Frontal cortex (tissue), 4 donors: ENCODE measurements around the gene MAP2K1. TPM values are rescaled to one million over a fixed set of nuclear protein-coding genes. Genes with fewer than 3 reads are reported as not detected.
"Not testable (repeated sequence)": the region's sequence is repeated elsewhere in the genome, so short reads cannot be mapped to it uniquely, and the experiment has no call there.

Experiments
- DNase-seq, 2 donors: peaks; one replicate each; pipeline ENCODE4 v3.0.0; 2012; ENCODE audit warnings: low spot score in 2 of 2
- FAIRE-seq: peaks from 2 replicates; lab custom pipeline; 2012; peaks lifted over from hg19 to GRCh38; lab: Jason Lieb, UNC
- total RNA-seq: library from RNA; depleted of rRNA; stranded (reverse); fragments of >200 nt; gene quantifications from one replicate; pipeline ENCODE4 v1.2.3, GENCODE V29; 2014
- donor health status: control.
- donor health status: control.
- donor health status: control.

MAP2K1 gene
- total RNA-seq: 31.0 TPM

DNA sequence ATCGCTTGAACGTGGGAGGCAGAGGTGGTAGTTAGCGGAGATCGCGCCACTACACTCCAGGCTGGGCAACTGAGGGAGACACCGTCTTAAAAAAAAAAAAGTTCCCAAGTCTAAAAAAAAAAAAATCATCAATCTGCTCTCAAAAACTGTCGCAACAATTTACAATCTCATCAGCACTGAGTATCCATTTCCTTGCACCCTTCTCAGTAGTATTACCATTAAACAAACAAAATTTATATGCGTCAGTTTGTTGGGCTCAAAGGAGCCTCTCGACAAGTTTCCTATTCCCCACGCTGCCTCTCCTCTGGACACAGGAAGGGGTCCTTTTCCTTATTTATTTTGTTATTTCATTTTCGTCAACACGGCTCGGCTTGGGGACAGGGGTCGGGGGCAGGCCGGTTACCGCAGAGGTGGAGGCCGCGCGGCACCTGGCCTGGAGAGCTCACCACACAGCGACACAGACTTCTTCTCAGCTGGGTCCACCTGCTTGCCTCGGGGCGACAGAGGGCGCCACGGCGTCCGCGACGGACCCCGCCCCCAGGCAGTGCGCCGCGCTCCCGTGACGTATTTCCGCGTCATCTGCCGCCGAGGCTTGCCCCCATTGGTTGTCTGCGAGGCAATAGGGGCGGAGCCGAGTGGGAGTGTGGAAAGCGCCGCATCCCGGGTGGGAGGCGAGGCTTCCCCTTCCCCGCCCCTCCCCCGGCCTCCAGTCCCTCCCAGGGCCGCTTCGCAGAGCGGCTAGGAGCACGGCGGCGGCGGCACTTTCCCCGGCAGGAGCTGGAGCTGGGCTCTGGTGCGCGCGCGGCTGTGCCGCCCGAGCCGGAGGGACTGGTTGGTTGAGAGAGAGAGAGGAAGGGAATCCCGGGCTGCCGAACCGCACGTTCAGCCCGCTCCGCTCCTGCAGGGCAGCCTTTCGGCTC is at the start of gene MAP2K1:
Gene MAP2K1, plus strand, starts transcription at position 709 of the 920 bp plus-strand sequence. CDS start 436 bp downstream, outside the sequence.
- DNase-seq: peak; percentile 96 to 98
- FAIRE-seq: no peak

GRCh38 chr15:66348530-66348929 is 38.2 kb upstream of the MAP2K1 start:
- not testable (repeated sequence) for DNase-seq, FAIRE-seq

- DNase-seq (no peak), FAIRE-seq (no peak)
Measured at GRCh38 chr15:66356077-66356358, 30.7 kb upstream of the MAP2K1 start.

DNA sequence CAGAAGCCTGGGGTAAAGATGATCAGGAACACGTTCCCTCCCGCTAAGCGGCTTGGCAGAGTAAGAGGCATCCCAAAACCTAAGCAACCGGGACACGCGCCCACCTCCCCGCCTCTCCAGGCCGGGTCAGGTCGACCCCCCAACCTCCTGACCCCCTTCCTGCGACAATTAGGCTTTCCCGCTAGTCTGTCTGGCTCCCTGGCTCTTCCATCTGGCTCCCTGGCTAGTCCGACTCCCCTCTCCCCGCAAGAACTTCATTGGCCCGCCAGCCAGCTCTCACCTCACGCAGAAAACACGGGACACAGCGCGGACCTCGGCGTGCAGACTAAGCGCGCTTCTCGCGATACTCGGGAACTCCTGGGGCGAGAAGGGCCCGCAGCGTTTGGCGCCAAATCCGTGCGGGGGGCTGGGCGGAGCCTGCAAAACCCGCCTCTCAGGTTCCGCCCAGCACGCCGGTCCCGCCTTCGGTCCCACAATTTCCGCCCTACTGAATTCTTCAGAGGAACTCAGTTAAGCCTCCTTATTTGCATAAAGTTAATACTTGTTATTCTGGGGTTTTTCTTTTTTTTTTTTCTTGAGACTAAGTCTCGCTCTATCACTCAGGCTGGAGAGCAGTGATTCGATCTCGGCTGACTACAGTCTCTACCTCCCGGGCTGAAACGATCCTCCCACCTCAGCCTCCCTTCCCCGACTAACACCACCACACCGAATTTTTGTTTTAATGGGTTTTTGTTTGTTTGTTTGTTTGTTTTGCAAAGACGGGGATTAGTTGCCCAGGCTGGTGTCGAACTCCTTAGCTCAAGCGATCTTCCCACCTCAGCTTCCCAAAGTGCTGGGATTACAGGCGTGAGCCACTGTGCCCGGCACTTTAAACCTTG is 30.1 kb upstream of the MAP2K1 start, which contains the start of gene TIPIN:
Gene TIPIN, minus strand, starts transcription at position 327 of the 878 bp plus-strand sequence. CDS start 3,738 bp downstream, outside the sequence.
- DNase-seq: peak; percentile 57 to 92
- FAIRE-seq: no peak

GRCh38 chr15:66359740-66360139 is 27.0 kb upstream of the MAP2K1 start:
- DNase-seq (no peak), FAIRE-seq (no peak)

DNA sequence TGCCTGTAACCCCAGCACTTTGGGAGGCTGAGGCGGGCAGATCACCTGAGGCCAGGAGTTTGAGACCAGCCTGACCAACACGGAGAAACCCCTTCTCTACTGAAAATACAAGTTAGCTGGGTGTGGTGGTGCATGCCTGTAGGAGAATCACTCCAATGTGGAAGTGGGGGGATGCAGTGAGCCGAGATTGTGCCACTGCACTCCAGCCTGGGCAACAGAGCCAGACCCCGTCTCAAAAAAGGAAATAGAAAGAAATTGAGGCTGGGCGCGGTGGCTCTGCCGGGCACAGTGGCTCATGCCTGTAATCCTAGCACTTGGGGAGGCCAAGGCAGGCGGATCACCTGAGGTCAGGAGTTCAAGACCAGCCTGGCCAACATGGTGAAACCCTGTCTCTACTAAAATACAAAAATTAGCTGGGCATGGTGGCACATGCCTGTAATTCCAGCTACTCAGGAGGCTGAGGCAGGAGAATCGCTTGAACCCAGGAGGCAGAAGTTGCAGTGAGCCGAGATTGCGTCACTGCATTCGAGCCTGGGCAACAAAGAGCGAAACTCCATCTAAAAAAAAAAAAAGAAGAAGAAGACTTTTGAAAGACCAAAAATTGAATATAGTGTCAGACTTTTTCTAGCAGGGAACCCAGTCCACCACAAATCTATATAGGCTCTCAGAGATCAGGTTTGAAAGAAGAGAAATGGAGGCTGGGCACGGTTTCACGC is 24.8 kb upstream of the MAP2K1 start:
- DNase-seq, FAIRE-seq: not testable (repeated sequence)

DNA sequence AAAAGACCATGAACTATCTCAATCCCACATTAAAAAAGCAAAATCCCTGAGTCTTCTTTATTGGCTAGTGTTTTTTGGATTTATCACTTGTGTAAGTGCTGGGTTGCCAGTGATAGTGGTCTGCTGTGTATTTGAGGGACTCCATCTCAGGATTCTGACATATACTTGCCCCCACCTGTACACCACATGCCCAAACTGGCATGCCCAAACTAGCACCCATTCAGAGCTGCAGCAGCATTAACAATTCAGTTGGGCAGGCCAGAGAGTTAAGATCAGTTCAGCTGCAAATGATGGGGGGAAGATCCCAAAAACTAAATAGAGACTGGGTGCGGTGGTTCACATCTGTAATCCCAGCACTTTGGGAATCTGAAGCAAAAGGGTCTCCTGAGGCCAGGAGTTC is 23.9 kb upstream of the MAP2K1 start:
- no peak for FAIRE-seq

DNA sequence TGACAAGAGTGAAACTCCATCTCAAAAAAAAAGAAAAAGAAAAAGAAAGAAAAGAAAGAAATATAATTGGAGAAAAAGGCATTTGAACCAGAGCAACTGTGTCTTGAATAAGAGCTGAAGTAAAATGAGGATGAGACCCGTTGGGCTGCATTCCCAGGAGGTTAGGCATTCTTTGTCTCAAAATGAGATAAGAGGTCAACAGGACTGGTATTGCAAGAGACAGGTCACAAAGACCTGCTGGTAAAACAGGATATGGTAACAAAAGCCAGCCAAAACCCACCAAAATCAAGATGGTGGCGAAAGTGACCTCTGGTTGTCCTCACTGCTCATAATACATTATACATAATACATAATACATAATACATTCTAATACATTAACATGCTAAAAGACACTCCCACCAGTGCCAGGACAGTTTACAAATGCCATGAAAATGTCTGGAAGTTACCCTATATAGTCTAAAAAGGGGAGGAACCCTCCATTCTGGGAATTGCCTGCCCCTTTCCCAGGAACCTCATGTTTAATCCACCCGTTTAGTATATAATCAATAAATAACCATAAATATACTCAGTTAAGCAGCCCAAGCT is 21.7 kb upstream of the MAP2K1 start:
- no peak for FAIRE-seq
- DNase-seq: no peak

More for the DNA sequence above, 23.9 kb upstream of the MAP2K1 start:
- DNase-seq: no peak

DNA sequence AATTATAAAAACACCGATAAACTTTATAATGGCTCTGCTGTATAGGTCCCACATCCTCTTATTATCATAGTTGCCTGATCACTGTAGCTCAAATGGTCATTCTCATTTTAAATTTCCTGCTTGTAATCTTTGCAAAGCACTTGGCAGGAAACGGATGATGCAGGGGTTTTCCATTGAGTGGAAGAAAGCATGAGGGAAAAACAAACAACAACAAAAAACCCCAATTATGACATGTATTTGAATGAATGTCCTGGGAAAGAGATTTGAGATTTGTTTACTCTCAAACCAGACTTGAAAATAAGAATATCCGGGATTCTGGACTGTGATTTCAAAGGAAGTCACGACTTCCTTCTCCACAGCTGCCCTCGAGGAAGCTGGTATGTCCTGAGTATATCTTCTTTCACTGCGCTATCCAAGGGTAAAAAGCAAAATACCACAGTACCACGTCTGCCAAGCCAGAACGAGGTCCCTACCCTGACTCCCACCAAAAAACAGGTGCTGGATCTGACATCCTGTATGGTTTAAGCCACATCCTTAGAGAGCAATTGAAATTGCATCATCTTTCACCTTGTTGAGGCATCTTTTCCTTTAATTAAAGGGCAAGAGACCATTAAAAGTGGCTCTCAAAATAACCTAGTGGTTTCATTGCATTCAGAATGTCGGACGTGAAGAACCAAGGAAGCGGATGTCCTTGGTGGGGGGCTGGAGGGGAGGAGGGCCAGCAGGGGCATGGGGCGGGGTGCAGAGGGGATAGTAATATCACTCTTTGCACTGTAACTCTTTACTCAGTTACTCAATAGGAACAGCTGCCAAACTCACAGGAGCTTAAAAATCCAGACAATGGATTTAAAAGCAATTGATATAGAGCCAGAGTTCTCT is 16.7 kb upstream of the MAP2K1 start:
- no peak for FAIRE-seq
- no peak for DNase-seq

GRCh38 chr15:66374179-66374578 is 12.5 kb upstream of the MAP2K1 start:
- DNase-seq: no peak
- no peak for FAIRE-seq

DNA sequence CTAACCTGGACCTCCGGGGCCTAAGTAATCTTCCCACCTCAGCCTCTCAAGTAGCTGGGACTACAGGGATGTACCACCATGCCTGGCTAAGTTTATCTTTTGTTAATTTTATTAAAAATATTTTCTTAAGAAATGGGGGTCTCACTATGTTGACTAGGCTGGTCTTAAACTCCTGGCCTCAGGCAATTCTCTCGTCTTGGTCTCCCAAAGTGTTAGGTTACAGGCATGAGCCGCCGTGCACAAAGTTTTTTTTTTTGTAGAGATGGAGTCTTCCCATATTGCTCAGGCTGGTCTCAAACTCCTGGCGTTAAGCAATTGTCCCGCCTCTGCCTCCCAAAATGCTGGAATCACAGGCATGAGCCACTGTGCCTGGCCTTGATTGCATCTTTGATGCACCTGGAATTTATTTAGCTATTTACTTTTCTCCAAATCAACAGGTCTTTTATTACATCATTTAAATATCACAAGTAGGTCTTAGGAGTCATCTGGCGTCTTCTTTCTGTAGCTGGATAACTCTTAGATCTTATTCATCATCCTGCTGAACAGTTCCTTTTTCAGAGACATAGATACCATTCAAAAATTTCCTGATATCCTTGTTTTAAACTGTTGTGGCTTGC is 7.8 kb upstream of the MAP2K1 start:
- DNase-seq (no peak), FAIRE-seq (no peak)

- not testable (repeated sequence) for FAIRE-seq
Measured at GRCh38 chr15:66381376-66381775, 5.3 kb upstream of the MAP2K1 start.

DNA sequence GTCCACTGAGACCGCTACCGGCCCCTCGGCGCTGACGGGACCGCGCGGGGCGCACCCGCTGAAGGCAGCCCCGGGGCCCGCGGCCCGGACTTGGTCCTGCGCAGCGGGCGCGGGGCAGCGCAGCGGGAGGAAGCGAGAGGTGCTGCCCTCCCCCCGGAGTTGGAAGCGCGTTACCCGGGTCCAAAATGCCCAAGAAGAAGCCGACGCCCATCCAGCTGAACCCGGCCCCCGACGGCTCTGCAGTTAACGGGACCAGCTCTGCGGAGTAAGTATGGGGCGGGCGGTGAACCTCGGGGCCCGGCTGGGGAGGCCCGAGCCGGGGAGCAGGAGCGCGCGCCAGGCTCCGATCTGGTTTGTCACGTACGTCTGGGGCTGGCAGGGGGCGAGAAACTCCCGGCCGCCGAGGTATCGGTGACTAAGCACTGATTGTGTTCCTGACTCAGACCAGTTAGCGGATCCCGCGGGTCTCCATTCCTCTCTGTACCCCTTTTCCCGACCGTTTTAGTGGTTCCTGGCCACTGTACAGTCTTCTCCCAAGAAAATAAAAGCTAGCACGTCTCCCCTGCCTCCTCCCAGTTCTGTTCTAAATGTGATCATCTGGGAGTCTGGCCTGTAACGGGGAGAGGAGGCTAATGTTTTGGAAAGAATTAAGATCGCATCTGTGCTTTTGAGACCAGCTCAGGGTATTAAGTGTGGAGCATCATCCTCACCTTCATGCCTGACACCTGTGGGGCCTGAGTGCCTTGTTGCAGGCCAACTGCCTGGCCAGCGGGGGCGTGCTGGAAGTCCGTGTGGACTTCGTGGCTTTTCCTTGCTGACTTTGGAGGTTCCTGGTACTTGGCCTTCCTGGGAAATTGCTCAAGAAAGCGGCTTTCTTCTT is 691 bp downstream of the MAP2K1 start:
- peak; percentile 20 to 45 for DNase-seq
- no peak for FAIRE-seq

More at GRCh38 chr15:66381376-66381775, 5.3 kb upstream of the MAP2K1 start:
- not testable (repeated sequence) for DNase-seq

- DNase-seq (no peak), FAIRE-seq (no peak)
Measured at GRCh38 chr15:66388043-66388363, 1.3 kb downstream of the MAP2K1 start.

GRCh38 chr15:66388576-66388975 is 1.9 kb downstream of the MAP2K1 start:
- DNase-seq (no peak), FAIRE-seq (no peak)

GRCh38 chr15:66389098-66389858 is 2.6 kb downstream of the MAP2K1 start:
- no peak for FAIRE-seq
- no peak for DNase-seq
